OCI-LY7 (cell line): Measurements from ENCODE around the gene IL13RA1.

Experiments
- EZH2phosphoT487 ChIP-seq: fragments of 200-600 bp; sonication (generic); IDR thresholded peaks from 2 replicates; pipeline ENCODE4 v1.6.1; 2018; ENCODE audit warnings: low read depth, borderline replicate concordance, mild to moderate bottlenecking, mixed run types, antibody characterized with exemption, low read length, moderate library complexity, mixed read lengths
- TF ChIP-seq, protein P1 (sequence below): fragments of 200-600 bp; sonication (generic); conservative IDR thresholded peaks from 2 replicates; pipeline ENCODE4 v1.5.1; 2014; ENCODE audit warnings: mild to moderate bottlenecking, antibody characterized with exemption, low read length, moderate library complexity, mixed read lengths

DNA sequence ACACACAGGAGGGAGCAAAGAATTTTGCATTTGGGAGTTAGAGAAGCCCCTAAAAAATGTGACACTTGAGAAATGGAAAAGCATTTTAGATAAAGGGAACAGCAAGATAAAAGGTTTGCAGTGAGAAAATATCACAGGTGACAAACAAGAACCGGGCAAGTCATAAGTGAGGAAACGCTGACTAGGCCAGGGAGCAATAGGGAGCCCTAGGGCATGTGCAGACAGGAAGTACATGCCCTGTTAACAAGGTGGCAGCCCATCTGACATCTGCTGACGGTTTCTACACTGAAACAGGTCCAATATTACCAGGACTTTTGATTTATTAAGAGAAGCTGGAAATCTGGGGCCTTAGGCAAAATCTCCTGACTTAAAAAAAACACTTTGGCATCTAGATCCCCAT lies 4.0 kb upstream of the IL13RA1 start:
- TF ChIP-seq, protein P1, sequence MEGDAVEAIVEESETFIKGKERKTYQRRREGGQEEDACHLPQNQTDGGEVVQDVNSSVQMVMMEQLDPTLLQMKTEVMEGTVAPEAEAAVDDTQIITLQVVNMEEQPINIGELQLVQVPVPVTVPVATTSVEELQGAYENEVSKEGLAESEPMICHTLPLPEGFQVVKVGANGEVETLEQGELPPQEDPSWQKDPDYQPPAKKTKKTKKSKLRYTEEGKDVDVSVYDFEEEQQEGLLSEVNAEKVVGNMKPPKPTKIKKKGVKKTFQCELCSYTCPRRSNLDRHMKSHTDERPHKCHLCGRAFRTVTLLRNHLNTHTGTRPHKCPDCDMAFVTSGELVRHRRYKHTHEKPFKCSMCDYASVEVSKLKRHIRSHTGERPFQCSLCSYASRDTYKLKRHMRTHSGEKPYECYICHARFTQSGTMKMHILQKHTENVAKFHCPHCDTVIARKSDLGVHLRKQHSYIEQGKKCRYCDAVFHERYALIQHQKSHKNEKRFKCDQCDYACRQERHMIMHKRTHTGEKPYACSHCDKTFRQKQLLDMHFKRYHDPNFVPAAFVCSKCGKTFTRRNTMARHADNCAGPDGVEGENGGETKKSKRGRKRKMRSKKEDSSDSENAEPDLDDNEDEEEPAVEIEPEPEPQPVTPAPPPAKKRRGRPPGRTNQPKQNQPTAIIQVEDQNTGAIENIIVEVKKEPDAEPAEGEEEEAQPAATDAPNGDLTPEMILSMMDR, result no peak
- TF ChIP-seq EZH2phosphoT487, result no peak
